ENCODE data around the gene STRBP. TPM values are rescaled to one million over a fixed set of nuclear protein-coding genes. Genes with fewer than 3 reads are reported as not detected.
A peak's percentile ranks its signal among the peaks of the same experiment; 100 is the strongest.

STRBP gene
- total RNA-seq, 2 donors from 2014 or later: 77.2 to 83.3 TPM

DNA sequence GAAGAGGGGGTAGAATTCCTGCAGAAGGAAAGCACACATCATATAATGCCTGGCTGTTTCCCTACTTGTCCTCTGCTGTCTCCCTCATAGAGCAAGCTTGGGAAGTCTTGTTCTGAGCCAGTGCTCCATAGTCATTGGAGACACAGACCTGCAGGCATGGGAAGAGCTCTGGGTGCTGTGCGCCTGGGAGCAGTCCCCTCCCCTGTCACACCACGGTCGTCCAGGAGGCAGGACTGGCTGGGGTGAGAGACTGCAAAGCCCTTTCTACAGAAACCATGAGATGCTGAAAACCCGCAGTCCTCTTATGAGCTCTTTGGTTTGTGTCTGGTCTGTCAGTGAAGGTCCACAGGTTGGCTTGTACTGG is 170.3 kb downstream of the STRBP start:
- H3K36me3 ChIP-seq (ENCODE audit: control insufficient read depth, insufficient read depth, low read length): peaks cover 85% of the 10 kb centered on the region
- no peaks in the 10 kb centered on the region for H3K27me3 Mint-ChIP-seq (ENCODE audit: insufficient read depth)

DNA sequence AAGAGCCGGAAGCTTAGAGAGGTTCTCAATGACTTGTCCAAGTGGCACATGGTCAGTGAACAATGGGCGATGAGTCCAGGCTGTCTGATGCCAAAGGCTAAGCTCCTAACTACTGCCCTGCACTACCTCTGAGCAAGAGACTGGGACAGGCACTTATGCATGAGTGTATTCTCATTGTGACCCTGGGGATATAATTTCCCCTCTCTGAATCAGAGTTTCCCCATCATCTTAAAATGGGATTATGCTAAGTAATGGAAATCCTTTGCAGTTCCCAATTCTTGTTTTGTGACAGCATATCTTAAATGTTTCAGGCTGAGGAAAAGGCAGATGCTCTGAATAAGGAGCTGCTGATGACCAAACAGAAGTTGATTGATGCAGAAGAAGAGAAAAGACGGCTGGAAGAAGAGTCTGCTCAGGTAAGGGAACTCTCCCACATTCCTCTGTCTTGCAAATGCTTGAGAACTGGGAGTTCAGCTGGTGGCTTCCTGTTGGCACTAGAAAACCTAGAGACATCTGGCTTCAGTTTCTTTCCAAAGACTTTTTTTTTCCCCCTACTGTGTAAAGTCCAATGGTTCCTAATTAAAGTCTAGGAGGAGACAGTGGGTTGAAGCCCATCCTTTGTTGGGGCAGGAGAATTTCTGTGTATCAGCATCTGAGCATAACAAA is 170.8 kb downstream of the STRBP start:
- 92 to 94% methylated on average over 3 of the region's 3 CpGs for WGBS, 2 experiments (ENCODE audit: insufficient coverage in 1 of 2, insufficient read length in 1 of 2)
- no peaks in the 10 kb centered on the region for H3K9me3 ChIP-seq (ENCODE audit: control insufficient read depth, low read length)

More for the DNA sequence above, 170.3 kb downstream of the STRBP start:
- Histone ChIP-seq H3K9me3 (ENCODE audit: control insufficient read depth, low read length) (no peaks in the 10 kb centered on the region), H3K4me1 (ENCODE audit: control insufficient read depth, insufficient read depth, low read length) (peaks cover 5% of the 10 kb centered on the region), H3K4me3 (ENCODE audit: low read length) (no peak overlapping the region), H3K9ac (ENCODE audit: extremely low read depth, low read length, poor library complexity, severe bottlenecking) (no peak overlapping the region), H3K27ac (ENCODE audit: low read depth, low read length) (no peak overlapping the region), H3K27me3 (ENCODE audit: control insufficient read depth, insufficient read depth, low read length, poor library complexity, severe bottlenecking) (no peaks in the 10 kb centered on the region)
- Mint-ChIP-seq H3K9me3 (no peaks in the 10 kb centered on the region), H3K36me3 (ENCODE audit: low read depth) (peaks cover 78% of the 10 kb centered on the region), H3K4me1 (peaks cover 28% of the 10 kb centered on the region), H3K4me3 (no peak overlapping the region), H3K27ac (peak overlapping the region; percentile 81)
- WGBS, 2 experiments (ENCODE audit: insufficient coverage in 1 of 2, insufficient read length in 1 of 2): 71 to 100% methylated on average over 1 to 4 of the region's 4 CpGs
- TF ChIP-seq, protein P1, sequence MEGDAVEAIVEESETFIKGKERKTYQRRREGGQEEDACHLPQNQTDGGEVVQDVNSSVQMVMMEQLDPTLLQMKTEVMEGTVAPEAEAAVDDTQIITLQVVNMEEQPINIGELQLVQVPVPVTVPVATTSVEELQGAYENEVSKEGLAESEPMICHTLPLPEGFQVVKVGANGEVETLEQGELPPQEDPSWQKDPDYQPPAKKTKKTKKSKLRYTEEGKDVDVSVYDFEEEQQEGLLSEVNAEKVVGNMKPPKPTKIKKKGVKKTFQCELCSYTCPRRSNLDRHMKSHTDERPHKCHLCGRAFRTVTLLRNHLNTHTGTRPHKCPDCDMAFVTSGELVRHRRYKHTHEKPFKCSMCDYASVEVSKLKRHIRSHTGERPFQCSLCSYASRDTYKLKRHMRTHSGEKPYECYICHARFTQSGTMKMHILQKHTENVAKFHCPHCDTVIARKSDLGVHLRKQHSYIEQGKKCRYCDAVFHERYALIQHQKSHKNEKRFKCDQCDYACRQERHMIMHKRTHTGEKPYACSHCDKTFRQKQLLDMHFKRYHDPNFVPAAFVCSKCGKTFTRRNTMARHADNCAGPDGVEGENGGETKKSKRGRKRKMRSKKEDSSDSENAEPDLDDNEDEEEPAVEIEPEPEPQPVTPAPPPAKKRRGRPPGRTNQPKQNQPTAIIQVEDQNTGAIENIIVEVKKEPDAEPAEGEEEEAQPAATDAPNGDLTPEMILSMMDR (conservative IDR thresholded peaks at IDR 0.05): no peak
- DNase-seq: no peak

DNA sequence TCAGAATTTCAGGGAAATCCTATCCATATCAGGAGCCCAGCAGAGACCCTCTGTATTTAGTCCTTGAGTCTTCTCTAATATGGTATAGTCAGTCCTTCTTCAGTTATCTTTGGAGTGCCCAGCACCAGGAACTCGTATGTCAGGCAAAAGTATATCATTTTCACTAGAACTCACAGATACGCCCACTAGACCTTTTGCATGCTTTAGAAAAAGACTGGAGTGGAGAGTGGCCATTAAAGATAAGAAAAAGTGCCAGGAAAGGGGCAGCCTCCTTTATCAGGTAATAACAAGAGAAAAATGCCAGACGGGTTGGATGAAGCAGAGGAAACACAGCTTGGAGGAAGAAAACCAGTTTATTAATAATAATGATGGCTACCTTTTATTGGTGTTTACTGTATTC is 171.4 kb downstream of the STRBP start:
- peaks cover 94% of the 10 kb centered on the region for H3K36me3 ChIP-seq (ENCODE audit: control insufficient read depth, insufficient read depth, low read length)
- H3K4me1 Mint-ChIP-seq: peaks cover 20% of the 10 kb centered on the region
- no peaks in the 10 kb centered on the region for H3K9me3 ChIP-seq (ENCODE audit: control insufficient read depth, low read length)
- H3K4me3 Mint-ChIP-seq: no peak overlapping the region
- peaks cover 5% of the 10 kb centered on the region for H3K4me1 ChIP-seq (ENCODE audit: control insufficient read depth, insufficient read depth, low read length)
- no peak overlapping the region for H3K27ac ChIP-seq (ENCODE audit: low read depth, low read length)
- H3K9ac ChIP-seq (ENCODE audit: extremely low read depth, low read length, poor library complexity, severe bottlenecking): no peak overlapping the region
- DNase-seq: no peak
- H3K27ac Mint-ChIP-seq: no peak overlapping the region
- H3K27me3 Mint-ChIP-seq (ENCODE audit: insufficient read depth): no peaks in the 10 kb centered on the region
- H3K36me3 Mint-ChIP-seq (ENCODE audit: low read depth): peaks cover 79% of the 10 kb centered on the region
- H3K9me3 Mint-ChIP-seq: no peaks in the 10 kb centered on the region
- H3K4me3 ChIP-seq (ENCODE audit: low read length): no peak overlapping the region
- H3K27me3 ChIP-seq (ENCODE audit: control insufficient read depth, insufficient read depth, low read length, poor library complexity, severe bottlenecking): no peaks in the 10 kb centered on the region
- 60 to 100% methylated on average over 1 to 3 of the region's 3 CpGs for WGBS, 2 experiments (ENCODE audit: insufficient coverage in 1 of 2, insufficient read length in 1 of 2)
- TF ChIP-seq, protein P1 (conservative IDR thresholded peaks at IDR 0.05): no peak

More for the DNA sequence above, 170.8 kb downstream of the STRBP start:
- Histone ChIP-seq H3K4me1 (ENCODE audit: control insufficient read depth, insufficient read depth, low read length) (peaks cover 5% of the 10 kb centered on the region), H3K27ac (ENCODE audit: low read depth, low read length) (no peak overlapping the region), H3K36me3 (ENCODE audit: control insufficient read depth, insufficient read depth, low read length) (peaks cover 88% of the 10 kb centered on the region), H3K9ac (ENCODE audit: extremely low read depth, low read length, poor library complexity, severe bottlenecking) (no peak overlapping the region), H3K27me3 (ENCODE audit: control insufficient read depth, insufficient read depth, low read length, poor library complexity, severe bottlenecking) (no peaks in the 10 kb centered on the region), H3K4me3 (ENCODE audit: low read length) (no peak overlapping the region)
- Mint-ChIP-seq H3K36me3 (ENCODE audit: low read depth) (peaks cover 79% of the 10 kb centered on the region), H3K9me3 (no peaks in the 10 kb centered on the region), H3K4me1 (peaks cover 25% of the 10 kb centered on the region), H3K27me3 (ENCODE audit: insufficient read depth) (no peaks in the 10 kb centered on the region), H3K27ac (peak overlapping the region; percentile 81), H3K4me3 (no peak overlapping the region)
- DNase-seq: no peak
- TF ChIP-seq, protein P1 (conservative IDR thresholded peaks at IDR 0.05): no peak
